Stimulated activated naive CD8-positive, alpha-beta T cell treated with anti-CD3 and anti-CD28 coated beads, Interleukin-15, amount 100 ng/mL, for 72 hours (primary cell): ENCODE results near the gene VMP1.

Experiments used
- ATAC-seq: fragments of 150-1000 bp; cut with Tn5 transposase; 2 replicates; pipeline ENCODE4 v1.10.0; 2021; ENCODE audit warnings: mild to moderate bottlenecking, moderate library complexity
- DNase-seq, 2 donors: peaks; one replicate each; pipeline ENCODE4 v3.0.0; 2021 to 2022
- H3K27ac Mint-ChIP-seq, 2 donors: one replicate each; pipeline ENCODE4 v1.8.0; 2022; ENCODE audit warnings: mild to moderate bottlenecking in 2 of 2, mixed read lengths in 2 of 2, moderate library complexity in 2 of 2
- H3K27me3 Mint-ChIP-seq: one replicate; pipeline ENCODE4 v1.8.0; 2022; ENCODE audit warnings: mixed read lengths
- H3K4me1 Mint-ChIP-seq: one replicate; pipeline ENCODE4 v1.8.0; 2022; ENCODE audit warnings: mild to moderate bottlenecking, mixed read lengths
- H3K4me3 Mint-ChIP-seq, 2 donors: one replicate each; pipeline ENCODE4 v1.8.0; 2022; ENCODE audit warnings: mild to moderate bottlenecking in 2 of 2, mixed read lengths in 2 of 2, moderate library complexity in 1 of 2
- H3K9me3 Mint-ChIP-seq, 2 donors: one replicate each; pipeline ENCODE4 v1.8.0; 2022; ENCODE audit warnings: mixed read lengths in 2 of 2

Gene VMP1

GRCh38 chr17:59878624-59879023 lies 171.2 kb downstream of the VMP1 start:
- H3K27ac Mint-ChIP-seq: no peak overlapping the region
- H3K4me3 Mint-ChIP-seq: no peak overlapping the region

GRCh38 chr17:59884861-59885260 lies 177.4 kb downstream of the VMP1 start:
- Mint-ChIP-seq H3K9me3 (no peaks in the 10 kb centered on the region), H3K4me1 (peaks cover 15% of the 10 kb centered on the region), H3K4me3 (no peak overlapping the region), H3K27ac (no peak overlapping the region), H3K27me3 (no peaks in the 10 kb centered on the region)
- DNase-seq (no peak), ATAC-seq (no peak)

More at GRCh38 chr17:59878624-59879023, 171.2 kb downstream of the VMP1 start:
- no peaks in the 10 kb centered on the region for H3K27me3 Mint-ChIP-seq
- no peak for ATAC-seq
- no peaks in the 10 kb centered on the region for H3K9me3 Mint-ChIP-seq
- no peaks in the 10 kb centered on the region for H3K4me1 Mint-ChIP-seq
- DNase-seq: no peak

GRCh38 chr17:59888145-59888750 lies 180.8 kb downstream of the VMP1 start:
- ATAC-seq (no peak), DNase-seq (no peak)
- H3K9me3 Mint-ChIP-seq: no peaks in the 10 kb centered on the region
- H3K27me3 Mint-ChIP-seq: no peaks in the 10 kb centered on the region
- peak overlapping the region in 1 of 2 donors; percentile 62 for H3K27ac Mint-ChIP-seq
- peaks cover 35% of the 10 kb centered on the region for H3K4me1 Mint-ChIP-seq
- H3K4me3 Mint-ChIP-seq: no peak overlapping the region

- Mint-ChIP-seq H3K4me3 (peak overlapping the region; percentile 4 to 52), H3K27me3 (no peaks in the 10 kb centered on the region), H3K27ac (no peak overlapping the region), H3K4me1 (peaks cover 52% of the 10 kb centered on the region), H3K9me3 (no peaks in the 10 kb centered on the region)
- DNase-seq: no peak
- ATAC-seq: no peak
Measured at GRCh38 chr17:59890720-59891119, 183.3 kb downstream of the VMP1 start.
